ENCODE results near the gene PIP5K1C.

- no peak for TF ChIP-seq CTCF (optimal IDR thresholded peaks at IDR 0.05 in 1 of 3, IDR thresholded peaks at IDR 0.05 in 1 of 3, conservative IDR thresholded peaks at IDR 0.05 in 1 of 3; ENCODE audit: extremely low read depth in 1 of 3, insufficient read depth in 2 of 3, low read length in 3 of 3)
- TF ChIP-seq EZH2 (IDR thresholded peaks at IDR 0.05; ENCODE audit: low read length): no peak
These were observed 68.2 kb downstream of the PIP5K1C start for GRCh38 chr19:3632098-3632497.

All from keratinocyte (primary cell).